Measurements from ENCODE around the gene KATNBL1.

KATNBL1 gene

GRCh38 chr15:34099914-34100313, 110.0 kb downstream of the KATNBL1 start:
- Histone ChIP-seq H3K36me3 (replicated peaks; ENCODE audit: low read depth, low read length) (peaks cover 18% of the 10 kb centered on the region), H2AFZ (ENCODE audit: low read depth, low read length) (no peak overlapping the region), H3K27me3 (ENCODE audit: low read depth, low read length) (no peaks in the 10 kb centered on the region), H3K79me2 (ENCODE audit: low read length) (peaks cover 72% of the 10 kb centered on the region), H3K9ac (ENCODE audit: low read length) (no peak overlapping the region), H4K20me1 (ENCODE audit: insufficient read depth, low read length) (no peaks in the 10 kb centered on the region), H3K4me3 (ENCODE audit: low read length) (peak overlapping the region; percentile 90; the same call in 1 of the 2 replicates), H3K4me1 (ENCODE audit: low read length) (peaks cover 14% of the 10 kb centered on the region), H3K9me3 (ENCODE audit: insufficient read depth, low read length) (0 out of 2 replicates have a peak, but pooled peaks cover 6% of the 10 kb centered on the region), H3K27ac (ENCODE audit: low read length) (no peak overlapping the region), H3K4me2 (ENCODE audit: low read length) (peak overlapping the region; percentile 90)
- TF ChIP-seq EZH2phosphoT487 (IDR thresholded peaks at IDR 0.05; ENCODE audit: low read depth) (no peak), CTCF (IDR thresholded peaks at IDR 0.05; ENCODE audit: low read depth, low read length) (no peak)

Measured in OCI-LY3 (cell line).